Lung (tissue), 12 donors: ENCODE data around the gene NFKBIB. TPM values are rescaled to one million over a fixed set of nuclear protein-coding genes. Genes with fewer than 3 reads are reported as not detected.

ENCODE experiments used
- ATAC-seq: fragments of 200-7000 bp; cut with Tn5 transposase; one replicate; pipeline ENCODE4 v1.9.1; 2020; ENCODE audit warnings: moderate number of reproducible peaks; ENCODE audit not compliant: insufficient read depth, low FRiP score
- DNase-seq, 3 donors: peaks; one replicate each; pipeline ENCODE4 v3.0.0-alpha.2; 2013 to 2017
- H3K27ac ChIP-seq, 2 donors: one replicate each; pipeline ENCODE4 v1.5.1; 2013; ENCODE audit warnings: mild to moderate bottlenecking in 2 of 2, moderate library complexity in 2 of 2, control low read depth in 1 of 2, inconsistent platforms in 1 of 2, low read depth in 1 of 2, low read length in 1 of 2
- H3K27me3 ChIP-seq, 3 donors: one replicate each; pipeline ENCODE4 v1.5.1; 2013; ENCODE audit warnings: low read length in 2 of 3; ENCODE audit not compliant: control insufficient read depth in 3 of 3, insufficient read depth in 3 of 3
- H3K36me3 ChIP-seq, 4 donors: one replicate each; pipeline ENCODE4 v1.5.1; 2013; ENCODE audit warnings: low read length in 4 of 4, mild to moderate bottlenecking in 1 of 4, moderate library complexity in 1 of 4; ENCODE audit not compliant: control insufficient read depth in 4 of 4, insufficient read depth in 4 of 4
- H3K4me1 ChIP-seq, 5 donors: one replicate each; pipeline ENCODE4 v1.5.1; 2013; ENCODE audit warnings: low read length in 5 of 5, mild to moderate bottlenecking in 2 of 5, moderate library complexity in 1 of 5; ENCODE audit not compliant: control insufficient read depth in 5 of 5, insufficient read depth in 5 of 5
- H3K4me3 ChIP-seq: one replicate; pipeline ENCODE4 v1.5.1; 2013; ENCODE audit warnings: mild to moderate bottlenecking, control low read depth, moderate library complexity
- H3K9ac ChIP-seq, 2 donors: one replicate each; pipeline ENCODE4 v1.5.1; 2013; ENCODE audit warnings: low read length in 2 of 2, control low read depth in 1 of 2; ENCODE audit not compliant: insufficient read depth in 1 of 2
- H3K9me3 ChIP-seq, 4 donors: one replicate each; pipeline ENCODE4 v1.5.1; 2013; ENCODE audit warnings: low read length in 3 of 4, mild to moderate bottlenecking in 1 of 4, moderate library complexity in 1 of 4; ENCODE audit not compliant: control insufficient read depth in 4 of 4, insufficient read depth in 3 of 4
- WGBS, 2 donors: extraction: QIAGEN DNeasy Blood & Tissue Kit; methylation state at CpG; one replicate each; pipeline ENCODE4 v1.1.7; 2013; 5-methylcytosine and 5-hydroxymethylcytosine counted together
- polyA plus RNA-seq, 2 donors: library from polyadenylated mRNA; stranded (reverse); fragments of 200-250 nt; gene quantifications; one replicate each; pipeline ENCODE4 v1.2.1, GENCODE V29; 2013
- total RNA-seq, 2 donors: library from RNA; depleted of rRNA in 1 of 2; stranded (reverse); fragments of >200 nt in 1 of 2; gene quantifications; one replicate each; pipeline ENCODE4 v1.2.1, GENCODE V29; 2014 to 2021
- TF ChIP-seq, protein P1 (sequence below): IDR thresholded peaks from 2 replicates; pipeline ENCODE4 v1.5.1; 2012; ENCODE audit warnings: mild to moderate bottlenecking; ENCODE audit errors: control extremely low read depth, extremely low read depth
- donor health status: control.
- donor health status: control.
- donor health status: Bipolar disorder and iron deficiency.
- donor health status: healthy.
- donor health status: DM: yes; HTN: yes; CAD: no.

NFKBIB gene
- total and polyA plus RNA-seq, 4 donors, result 12.8 to 60.8 (median 48.8) TPM

DNA sequence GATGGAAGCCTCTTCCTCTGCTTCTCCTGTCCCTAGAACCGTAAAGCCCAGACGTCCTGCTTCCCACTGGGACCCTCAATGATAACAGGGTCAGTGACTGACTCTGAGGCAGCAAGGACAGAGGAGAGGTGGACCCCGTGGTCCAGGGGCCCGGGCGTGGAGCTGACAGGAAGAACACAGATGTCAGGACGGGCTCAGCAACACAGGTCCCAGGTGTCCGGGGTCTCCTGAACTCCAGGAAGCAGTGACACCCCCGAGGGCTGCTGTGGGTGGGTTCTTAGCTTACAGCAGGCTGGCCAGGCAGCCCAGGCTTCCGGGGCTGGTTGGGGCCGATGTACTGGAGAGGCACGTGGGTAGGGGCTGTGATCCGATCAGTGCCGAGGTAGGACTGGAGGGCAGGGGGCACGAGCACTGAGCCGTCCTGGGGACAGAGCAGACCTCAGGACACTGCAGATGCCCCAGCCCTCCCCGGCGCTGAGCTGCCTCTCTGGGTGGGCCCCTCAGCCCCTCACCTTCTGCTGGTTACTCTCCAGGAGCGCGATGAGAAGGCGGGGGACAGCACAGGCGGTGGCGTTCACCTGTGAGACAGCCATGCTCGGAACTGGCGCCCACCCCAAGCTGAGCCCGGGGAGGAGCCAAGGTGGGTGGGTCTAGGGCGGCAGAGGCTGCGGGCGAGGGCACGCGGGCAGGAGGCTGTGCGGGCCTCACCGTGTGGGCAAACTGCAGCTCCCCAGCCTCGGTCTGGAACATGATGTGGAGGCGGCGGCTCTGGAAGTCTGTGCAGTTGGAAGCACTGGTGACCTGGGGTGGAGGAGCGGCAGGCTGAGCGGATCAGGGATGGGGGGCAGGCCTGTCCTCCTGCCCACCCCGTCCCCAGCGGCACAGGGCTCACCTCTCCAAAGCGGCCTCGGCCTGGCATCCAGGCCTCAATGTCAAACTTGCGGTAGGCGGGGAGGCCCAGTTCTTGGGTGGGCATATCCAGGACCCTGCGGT is 15.9 kb downstream of the NFKBIB start:
- H3K9ac ChIP-seq, result no peak overlapping the region
- no peak overlapping the region for H3K4me3 ChIP-seq
- H3K4me1 ChIP-seq, result no peaks in the 10 kb centered on the region
- WGBS, 2 donors, result 93% methylated on average over 44 of the region's 44 CpGs
- DNase-seq (no peak), ATAC-seq (no peak)
- H3K36me3 ChIP-seq, result peaks cover 0 to 3% (median under 1%) of the 10 kb centered on the region in 4 donors
- no peaks in the 10 kb centered on the region for H3K9me3 ChIP-seq
- TF ChIP-seq, protein P1, sequence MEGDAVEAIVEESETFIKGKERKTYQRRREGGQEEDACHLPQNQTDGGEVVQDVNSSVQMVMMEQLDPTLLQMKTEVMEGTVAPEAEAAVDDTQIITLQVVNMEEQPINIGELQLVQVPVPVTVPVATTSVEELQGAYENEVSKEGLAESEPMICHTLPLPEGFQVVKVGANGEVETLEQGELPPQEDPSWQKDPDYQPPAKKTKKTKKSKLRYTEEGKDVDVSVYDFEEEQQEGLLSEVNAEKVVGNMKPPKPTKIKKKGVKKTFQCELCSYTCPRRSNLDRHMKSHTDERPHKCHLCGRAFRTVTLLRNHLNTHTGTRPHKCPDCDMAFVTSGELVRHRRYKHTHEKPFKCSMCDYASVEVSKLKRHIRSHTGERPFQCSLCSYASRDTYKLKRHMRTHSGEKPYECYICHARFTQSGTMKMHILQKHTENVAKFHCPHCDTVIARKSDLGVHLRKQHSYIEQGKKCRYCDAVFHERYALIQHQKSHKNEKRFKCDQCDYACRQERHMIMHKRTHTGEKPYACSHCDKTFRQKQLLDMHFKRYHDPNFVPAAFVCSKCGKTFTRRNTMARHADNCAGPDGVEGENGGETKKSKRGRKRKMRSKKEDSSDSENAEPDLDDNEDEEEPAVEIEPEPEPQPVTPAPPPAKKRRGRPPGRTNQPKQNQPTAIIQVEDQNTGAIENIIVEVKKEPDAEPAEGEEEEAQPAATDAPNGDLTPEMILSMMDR, result no peak
- H3K27ac ChIP-seq, result no peak overlapping the region
- H3K27me3 ChIP-seq, result peaks cover 0 to 3% (median 0%) of the 10 kb centered on the region in 3 donors

DNA sequence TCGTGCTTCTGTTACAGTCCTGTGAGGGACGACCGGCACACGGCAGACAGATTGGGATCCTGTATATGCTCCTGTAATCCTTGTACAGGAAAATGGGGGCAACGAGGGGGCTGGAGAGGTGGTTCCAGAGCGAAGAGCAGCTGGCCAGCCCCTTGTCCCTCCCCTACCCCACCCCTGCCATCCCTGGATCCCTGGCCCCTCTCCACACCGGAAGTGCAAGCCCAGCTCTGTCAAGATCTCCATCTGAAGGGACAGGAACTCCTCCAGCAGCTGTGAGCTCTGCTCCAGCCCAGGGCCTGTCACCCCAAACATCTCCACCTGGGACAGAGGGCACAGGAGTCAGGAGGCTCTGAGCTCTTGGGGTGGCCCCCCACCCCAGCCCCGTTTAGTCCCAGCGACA is 17.7 kb downstream of the NFKBIB start:
- Histone ChIP-seq H3K4me1 (no peaks in the 10 kb centered on the region), H3K27me3 (no peaks in the 10 kb centered on the region), H3K4me3 (no peak overlapping the region), H3K9me3 (no peaks in the 10 kb centered on the region), H3K27ac (no peak overlapping the region), H3K36me3 (peaks cover 0 to 7% (median 5%) of the 10 kb centered on the region in 4 donors), H3K9ac (no peak overlapping the region)
- ATAC-seq (no peak), DNase-seq (no peak)
- TF ChIP-seq, protein P1, result no peak
- 77 to 84% methylated on average over 9 of the region's 9 CpGs for WGBS, 2 donors

DNA sequence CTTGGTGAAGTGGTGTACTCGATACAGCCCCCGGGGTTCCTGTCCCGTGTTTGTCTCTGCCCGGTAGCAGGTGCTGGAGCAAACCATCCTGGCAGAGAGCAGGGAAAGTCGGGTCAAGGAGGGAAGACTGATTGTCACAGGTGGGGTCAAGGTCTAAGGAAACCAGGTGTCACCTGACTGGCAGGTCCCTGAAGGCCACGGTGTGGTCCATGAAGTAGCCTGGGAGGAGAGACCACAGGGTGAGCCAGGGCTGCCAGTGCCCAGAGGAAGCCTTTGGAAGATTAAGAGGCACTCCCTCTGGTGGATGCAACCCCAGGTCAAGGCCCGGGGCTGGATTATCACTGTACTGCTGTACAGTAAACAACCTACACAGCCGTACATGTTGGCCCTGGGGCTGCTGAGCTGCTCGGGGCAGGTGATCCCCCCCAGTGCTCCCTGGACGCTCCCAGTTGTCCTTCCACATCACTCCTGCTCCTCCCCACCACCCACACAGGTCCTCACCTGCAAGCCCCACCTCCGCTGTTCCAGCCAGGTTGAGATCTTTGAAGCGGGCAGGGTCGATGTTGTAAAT is 18.2 kb downstream of the NFKBIB start:
- H3K4me3 ChIP-seq, result no peak overlapping the region
- peaks cover 0 to 7% (median 5%) of the 10 kb centered on the region in 4 donors for H3K36me3 ChIP-seq
- TF ChIP-seq, protein P1, result no peak
- no peak for DNase-seq
- H3K4me1 ChIP-seq, result no peaks in the 10 kb centered on the region
- H3K27me3 ChIP-seq, result no peaks in the 10 kb centered on the region
- no peaks in the 10 kb centered on the region for H3K9me3 ChIP-seq
- no peak overlapping the region for H3K9ac ChIP-seq
- whole genome bisulfite sequencing, 2 donors, result 82 to 90% methylated on average over 13 of the region's 13 CpGs
- ATAC-seq, result no peak
- no peak overlapping the region for H3K27ac ChIP-seq
